Mesendoderm (in vitro differentiated cells): ENCODE data around the gene SELPLG.
"Not testable (repeated sequence)": the region's sequence is repeated elsewhere in the genome, so short reads cannot be mapped to it uniquely, and the experiment has no call there.

Experiments
- DNase-seq: peaks from one replicate; pipeline ENCODE4 v3.0.0; 2013
- H2AK5ac ChIP-seq: 2 replicates; pipeline ENCODE4 v1.6.1; 2013; ENCODE audit warnings: low read length, inconsistent platforms
- H2BK120ac ChIP-seq: 2 replicates; pipeline ENCODE4 v1.6.1; 2013; ENCODE audit warnings: low read depth, mild to moderate bottlenecking, low read length, moderate library complexity, mixed read lengths
- H2BK15ac ChIP-seq: replicated peaks from 2 replicates; pipeline ENCODE4 v1.6.1; 2013; ENCODE audit warnings: low read depth, mild to moderate bottlenecking, moderate library complexity
- H2BK5ac ChIP-seq: 2 replicates; pipeline ENCODE4 v1.6.1; 2013; ENCODE audit warnings: low read length, inconsistent platforms
- H3K18ac ChIP-seq: 2 replicates; pipeline ENCODE4 v1.6.1; 2013; ENCODE audit warnings: mild to moderate bottlenecking, low read length, mixed read lengths
- H3K23ac ChIP-seq: one replicate; pipeline ENCODE4 v1.6.1; 2013; ENCODE audit warnings: low read length
- H3K27ac ChIP-seq: 2 replicates; pipeline ENCODE4 v1.5.1; 2013; ENCODE audit warnings: low read depth, mild to moderate bottlenecking, inconsistent platforms, low read length, moderate library complexity
- H3K27me3 ChIP-seq: 2 replicates; pipeline ENCODE4 v1.6.1; 2013; ENCODE audit warnings: low read length, control low read depth, mild to moderate bottlenecking, inconsistent platforms; ENCODE audit not compliant: insufficient read depth, poor library complexity
- H3K36me3 ChIP-seq: 2 replicates; pipeline ENCODE4 v1.6.1; 2013; ENCODE audit warnings: low read length, inconsistent platforms; ENCODE audit not compliant: control insufficient read depth, insufficient read depth
- H3K4ac ChIP-seq: one replicate; pipeline ENCODE4 v1.6.1; 2013; ENCODE audit warnings: low read depth, mild to moderate bottlenecking, low read length, moderate library complexity
- H3K4me1 ChIP-seq: 2 replicates; pipeline ENCODE4 v1.6.1; 2013; ENCODE audit warnings: low read depth, low read length, inconsistent platforms; ENCODE audit not compliant: control insufficient read depth
- H3K4me2 ChIP-seq: 2 replicates; pipeline ENCODE4 v1.6.1; 2013; ENCODE audit warnings: low read length
- H3K4me3 ChIP-seq: 2 replicates; pipeline ENCODE4 v1.5.1; 2013; ENCODE audit warnings: mild to moderate bottlenecking, low read length
- H3K56ac ChIP-seq: one replicate; pipeline ENCODE4 v1.6.1; 2013; ENCODE audit warnings: low read length
- H3K79me1 ChIP-seq: 2 replicates; pipeline ENCODE4 v1.6.1; 2013; ENCODE audit warnings: low read length, inconsistent platforms
- H3K79me2 ChIP-seq: 2 replicates; pipeline ENCODE4 v1.6.1; 2013; ENCODE audit warnings: mild to moderate bottlenecking, low read length; ENCODE audit not compliant: control insufficient read depth, insufficient read depth
- H3K9ac ChIP-seq: 2 replicates; pipeline ENCODE4 v1.6.1; 2013; ENCODE audit warnings: low read length, inconsistent platforms
- H4K5ac ChIP-seq: one replicate; pipeline ENCODE4 v1.6.1; 2013; ENCODE audit warnings: low read length
- H4K8ac ChIP-seq: one replicate; pipeline ENCODE4 v1.6.1; 2013; ENCODE audit warnings: low read depth, mild to moderate bottlenecking, control low read depth, low read length, moderate library complexity
- WGBS: extraction: QIAGEN DNeasy Blood & Tissue Kit; methylation state at CpG from one replicate; pipeline ENCODE4 v1.1.7; 2013; ENCODE audit warnings: low lambda C conversion rate, missing lambda C conversion rate; ENCODE audit not compliant: insufficient coverage; ENCODE audit errors: extremely low coverage; 5-methylcytosine and 5-hydroxymethylcytosine counted together

SELPLG gene

DNA sequence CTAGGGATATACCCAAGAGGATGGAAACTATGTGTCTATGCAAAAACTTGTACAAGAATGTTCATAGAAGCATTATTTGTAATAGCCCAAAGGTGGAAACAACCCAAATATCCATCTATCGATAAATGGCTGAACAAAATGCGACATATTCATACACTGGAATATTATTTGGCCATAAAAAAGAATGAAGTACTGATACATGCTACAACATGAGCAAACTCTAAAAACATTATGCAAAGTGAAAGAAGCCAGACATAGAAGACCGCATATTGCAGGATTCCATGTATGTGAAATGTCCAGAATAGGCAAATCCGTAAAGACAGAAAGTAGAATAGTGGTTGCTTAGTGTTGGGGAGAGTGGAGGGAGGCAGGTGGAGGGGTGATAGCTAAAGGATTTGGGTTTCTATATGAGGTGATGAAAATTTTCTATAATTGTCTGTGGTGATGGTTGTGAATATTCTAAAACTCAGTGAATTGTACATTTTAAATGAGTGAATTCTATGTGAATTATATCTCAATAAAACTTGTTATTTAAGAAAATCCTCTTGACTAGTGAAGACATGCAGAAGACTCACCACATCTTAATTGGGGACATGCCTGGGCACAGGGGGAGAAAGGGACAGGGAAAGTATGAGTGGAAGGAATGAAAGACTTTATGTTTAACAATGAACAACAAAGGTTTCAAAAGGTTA, 29.8 kb upstream of the SELPLG start:
- Histone ChIP-seq H3K4me2 (no peak overlapping the region), H3K18ac (no peak overlapping the region), H3K23ac (no peak overlapping the region), H3K4me1 (no peaks in the 10 kb centered on the region), H4K5ac (no peak overlapping the region), H3K9ac (no peak overlapping the region), H2AK5ac (no peak overlapping the region), H2BK120ac (no peak overlapping the region), H3K36me3 (no peaks in the 10 kb centered on the region), H3K27ac (no peak overlapping the region), H3K79me2 (no peaks in the 10 kb centered on the region), H3K4ac (no peak overlapping the region), H4K8ac (no peak overlapping the region), H2BK5ac (no peak overlapping the region), H3K79me1 (peaks cover 10% of the 10 kb centered on the region), H2BK15ac (no peak overlapping the region), H3K56ac (no peak overlapping the region), H3K4me3 (no peak overlapping the region), H3K27me3 (no peaks in the 10 kb centered on the region)
- no CpG with 5 or more reads among the region's 4 CpGs for WGBS
- DNase-seq = no peak

DNA sequence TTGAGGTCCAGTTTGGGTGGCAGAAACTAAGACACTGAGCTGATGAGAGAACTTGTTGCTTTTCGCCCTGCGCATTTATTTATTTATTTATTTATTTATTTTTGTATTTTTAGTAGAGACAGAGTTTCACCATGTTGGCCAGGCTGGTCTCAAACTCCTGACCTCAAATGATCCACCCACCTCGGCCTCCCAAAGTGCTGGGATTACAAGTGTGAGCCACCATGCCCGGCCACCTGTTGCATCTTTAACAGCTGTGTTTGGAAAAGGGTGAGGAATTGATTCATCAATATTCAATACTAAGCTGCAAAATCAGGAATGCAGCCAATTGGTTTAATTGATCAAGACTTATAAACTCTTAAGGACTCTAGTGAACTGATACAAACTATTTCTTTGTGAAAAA, 24.4 kb upstream of the SELPLG start:
- H3K27me3 ChIP-seq, H4K8ac ChIP-seq, H3K23ac ChIP-seq, H2BK15ac ChIP-seq, H2BK5ac ChIP-seq, H2BK120ac ChIP-seq, H2AK5ac ChIP-seq, H4K5ac ChIP-seq, H3K36me3 ChIP-seq, H3K79me1 ChIP-seq, H3K9ac ChIP-seq, H3K56ac ChIP-seq, H3K4me2 ChIP-seq, DNase-seq, H3K27ac ChIP-seq, H3K4ac ChIP-seq, H3K4me3 ChIP-seq, H3K79me2 ChIP-seq, H3K4me1 ChIP-seq, H3K18ac ChIP-seq: not testable (repeated sequence)
- WGBS = no CpG with 5 or more reads among the region's 4 CpGs

DNA sequence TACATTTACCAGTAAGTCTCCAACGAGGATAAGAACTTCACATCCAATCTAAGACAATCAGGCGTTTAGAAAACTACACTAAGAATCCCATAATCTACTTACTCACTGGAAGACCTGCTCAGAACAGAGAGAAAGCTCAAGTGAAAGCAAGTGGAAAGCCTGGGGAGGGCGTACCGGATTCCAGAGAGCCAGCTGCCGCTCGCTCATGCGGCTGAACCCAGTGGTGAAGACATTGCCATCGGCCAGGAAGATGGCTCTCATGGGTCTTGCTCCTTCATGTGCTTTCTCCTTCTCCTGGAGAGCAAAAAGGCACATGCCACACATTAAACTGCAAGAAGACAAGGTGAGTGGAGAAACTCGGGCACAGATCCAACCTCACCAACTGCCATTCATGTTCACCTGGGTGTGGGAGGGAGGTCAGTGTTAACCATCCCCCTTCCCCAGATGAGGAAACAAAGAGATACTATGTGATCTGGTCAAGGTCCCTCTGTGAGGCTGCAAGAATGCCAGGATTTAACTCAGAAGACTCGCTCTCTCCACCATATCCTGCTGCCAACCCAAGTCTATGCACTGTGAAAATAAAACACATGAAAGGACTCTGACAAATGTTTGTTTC, 23.5 kb upstream of the SELPLG start:
- Histone ChIP-seq H2BK120ac (no peak overlapping the region), H4K8ac (no peak overlapping the region), H2BK15ac (no peak overlapping the region), H3K27ac (no peak overlapping the region), H3K79me2 (no peaks in the 10 kb centered on the region), H3K79me1 (peaks cover 4% of the 10 kb centered on the region), H3K4me2 (no peak overlapping the region), H3K9ac (no peak overlapping the region), H3K27me3 (no peaks in the 10 kb centered on the region), H3K23ac (no peak overlapping the region), H3K36me3 (peaks cover 7% of the 10 kb centered on the region), H3K56ac (no peak overlapping the region), H2AK5ac (no peak overlapping the region), H3K4me1 (no peaks in the 10 kb centered on the region), H3K18ac (no peak overlapping the region), H3K4me3 (no peak overlapping the region), H4K5ac (no peak overlapping the region), H3K4ac (no peak overlapping the region), H2BK5ac (no peak overlapping the region)
- no peak for DNase-seq
- no CpG with 5 or more reads among the region's 10 CpGs for WGBS

- H2BK5ac ChIP-seq, DNase-seq, H4K8ac ChIP-seq, H3K27ac ChIP-seq, H2AK5ac ChIP-seq, H3K4me2 ChIP-seq, H3K56ac ChIP-seq, H3K9ac ChIP-seq, H3K4ac ChIP-seq, H4K5ac ChIP-seq, H3K4me3 ChIP-seq, H3K79me2 ChIP-seq, H2BK15ac ChIP-seq, H3K18ac ChIP-seq, H3K27me3 ChIP-seq, H3K23ac ChIP-seq, H3K79me1 ChIP-seq, H3K4me1 ChIP-seq, H2BK120ac ChIP-seq: not testable (repeated sequence)
- H3K36me3 ChIP-seq = peaks cover 10% of the 10 kb centered on the region
- no CpG with 5 or more reads among the region's 24 CpGs for WGBS
Observed at GRCh38 chr12:108656247-108656646, 22.6 kb upstream of the SELPLG start.

- H3K9ac ChIP-seq, H2AK5ac ChIP-seq, H2BK5ac ChIP-seq, H3K4me2 ChIP-seq, H3K4ac ChIP-seq, DNase-seq, H3K18ac ChIP-seq, H3K4me3 ChIP-seq, H2BK120ac ChIP-seq, H3K23ac ChIP-seq, H3K79me1 ChIP-seq, H3K27me3 ChIP-seq, H4K5ac ChIP-seq, H2BK15ac ChIP-seq, H4K8ac ChIP-seq, H3K27ac ChIP-seq, H3K56ac ChIP-seq, H3K4me1 ChIP-seq, H3K79me2 ChIP-seq: not testable (repeated sequence)
- no CpG with 5 or more reads among the region's 28 CpGs for WGBS
- H3K36me3 ChIP-seq = peaks cover 10% of the 10 kb centered on the region
Observed at GRCh38 chr12:108655812-108656175, 22.1 kb upstream of the SELPLG start.

DNA sequence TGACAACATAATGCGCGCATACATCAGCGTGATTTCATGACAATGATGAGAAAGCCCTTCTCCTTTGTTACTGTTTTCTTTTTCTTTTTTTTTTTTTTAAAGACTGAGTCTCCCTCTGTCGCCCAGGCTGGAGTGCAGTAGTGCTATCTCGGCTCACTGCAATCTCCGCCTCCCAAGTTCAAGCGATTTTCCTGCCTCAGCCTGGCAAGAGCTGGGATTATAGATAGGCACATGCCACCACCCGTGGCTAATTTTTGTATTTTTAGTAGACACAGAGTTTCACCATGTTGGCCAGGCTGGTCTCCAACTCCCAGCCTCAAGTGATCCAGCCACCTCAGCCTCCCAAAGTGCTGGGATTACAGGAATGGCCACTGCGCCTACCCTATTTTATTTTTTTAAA, 20.9 kb upstream of the SELPLG start:
- not testable (repeated sequence) for H3K23ac ChIP-seq, H2BK5ac ChIP-seq, DNase-seq, H3K79me2 ChIP-seq, H3K79me1 ChIP-seq, H3K4me1 ChIP-seq, H2AK5ac ChIP-seq, H3K27me3 ChIP-seq, H4K8ac ChIP-seq, H2BK120ac ChIP-seq, H3K56ac ChIP-seq, H3K18ac ChIP-seq, H3K4me2 ChIP-seq, H3K27ac ChIP-seq, H4K5ac ChIP-seq, H3K9ac ChIP-seq, H3K4ac ChIP-seq, H2BK15ac ChIP-seq, H3K4me3 ChIP-seq
- H3K36me3 ChIP-seq = peaks cover 10% of the 10 kb centered on the region
- WGBS = no CpG with 5 or more reads among the region's 9 CpGs
